Stomach (tissue), 9 donors: ENCODE results near the gene FMN1. TPM values are rescaled to one million over a fixed set of nuclear protein-coding genes. Genes with fewer than 3 reads are reported as not detected.

Experiments
- DNase-seq, 2 donors: peaks; one replicate each; pipeline versions ENCODE4 v3.0.0 to v3.0.0-alpha.2; 2013 to 2019
- H3K27ac ChIP-seq, 5 donors: fragments of 200-600 bp in 4 of 5; sonication (generic) in 4 of 5; one replicate each; pipeline ENCODE4 v1.5.1; 2013 to 2019; ENCODE audit warnings: mild to moderate bottlenecking in 1 of 5, moderate library complexity in 1 of 5
- H3K27me3 ChIP-seq, 3 donors: fragments of 200-600 bp; sonication (generic); one replicate each; pipeline ENCODE4 v1.5.1; 2017 to 2019; ENCODE audit warnings: mixed run types in 1 of 3
- H3K36me3 ChIP-seq, 4 donors: fragments of 200-600 bp; sonication (generic); 1 replicate in 3 of 4; 2 replicates in 1 of 4; pipeline ENCODE4 v1.5.1; 2016 to 2019
- H3K4me1 ChIP-seq, 4 donors: fragments of 200-600 bp; sonication (generic); one replicate each; pipeline ENCODE4 v1.5.1; 2016 to 2019
- H3K4me3 ChIP-seq, 4 donors: fragments of 200-600 bp; sonication (generic) in 3 of 4; one replicate each; pipeline ENCODE4 v1.5.1; 2016 to 2019; ENCODE audit warnings: mild to moderate bottlenecking in 1 of 4
- H3K9me3 ChIP-seq, 4 donors: fragments of 200-600 bp; sonication (generic); one replicate each; pipeline ENCODE4 v1.5.1; 2016 to 2019
- CTCF ChIP-seq, 7 experiments: fragments of 450-650 bp in 4 of 7; fragments of 200-600 bp in 3 of 7; sonication (generic) in 3 of 7; IDR thresholded peaks; one replicate each; pipeline ENCODE4 v1.5.1; 2016 to 2019; ENCODE audit warnings: antibody characterized with exemption in 7 of 7, control low read depth in 2 of 7, mild to moderate bottlenecking in 1 of 7
- EP300 ChIP-seq: sonication (generic); formaldehyde crosslinking; IDR thresholded peaks from one replicate; pipeline ENCODE4 v1.6.1; 2017; ENCODE audit warnings: antibody characterized with exemption
- POLR2A ChIP-seq, 4 donors: fragments of 450-650 bp; IDR thresholded peaks; one replicate each; pipeline ENCODE4 v1.6.1; 2016; ENCODE audit warnings: antibody characterized with exemption in 4 of 4, control low read depth in 2 of 4, mild to moderate bottlenecking in 1 of 4, moderate library complexity in 1 of 4
- POLR2AphosphoS5 ChIP-seq, 3 donors: sonication (generic); formaldehyde crosslinking; IDR thresholded peaks; one replicate each; pipeline ENCODE4 v1.6.1; 2016; ENCODE audit warnings: antibody characterized with exemption in 3 of 3
- WGBS, 5 donors: extraction: QIAGEN DNeasy Blood & Tissue Kit in 3 of 5; methylation state at CpG; one replicate each; pipeline versions ENCODE4 v1.1.5 to v1.1.7; 2013 to 2018; 5-methylcytosine and 5-hydroxymethylcytosine counted together
- intact Hi-C: fragments of 100-400 bp; cut with DNase I; formaldehyde crosslinking; loops from one replicate; pipeline ENCODE4 v1.15.1; 2023; ENCODE audit warnings: low total_unique reads
- polyA plus RNA-seq, 3 donors: library from polyadenylated mRNA; stranded (reverse); fragments of 200-250 nt; gene quantifications; one replicate each; pipeline ENCODE4 v1.2.3, GENCODE V29; 2013
- total RNA-seq, 5 donors: library from RNA; depleted of rRNA; stranded (reverse); fragments of >200 nt; gene quantifications; one replicate each; pipeline versions ENCODE4 v1.1.0 to v1.2.3, GENCODE V29; 2014 to 2016
- donor health status: healthy with polysubstance abuse.
- donor health status: Bipolar disorder and iron deficiency.
- donor health status: healthy.

FMN1 gene
- total and polyA plus RNA-seq, 8 donors = 0.40 to 58.0 (median 22.9) TPM

- intact Hi-C loops = no loop called here
- no peaks in the 10 kb centered on the region for H3K4me1 ChIP-seq
- 53 to 76% (median 70%) methylated on average over 5 of the region's 5 CpGs for WGBS, 5 donors
- H3K27me3 ChIP-seq = no peaks in the 10 kb centered on the region
- no peaks in the 10 kb centered on the region for H3K36me3 ChIP-seq
- TF ChIP-seq POLR2AphosphoS5 (IDR thresholded peaks at IDR 0.05) (no peak), EP300 (no peak), POLR2A (IDR thresholded peaks at IDR 0.05) (no peak), CTCF (IDR thresholded peaks at IDR 0.05) (no peak)
- H3K27ac ChIP-seq = no peak overlapping the region
- no peak for DNase-seq
- no peaks in the 10 kb centered on the region for H3K9me3 ChIP-seq
- H3K4me3 ChIP-seq = no peak overlapping the region
Measured at GRCh38 chr15:33135355-33135781, 59.1 kb downstream of the FMN1 start.

GRCh38 chr15:33132722-33133345 is 61.7 kb downstream of the FMN1 start:
- no peaks in the 10 kb centered on the region for H3K4me1 ChIP-seq
- 70 to 76% (median 72%) methylated on average over 3 of the region's 3 CpGs for WGBS, 5 donors

GRCh38 chr15:33132233-33132580 is 62.3 kb downstream of the FMN1 start:
- intact Hi-C loops = no loop called here
- no peak for TF ChIP-seq POLR2AphosphoS5 (IDR thresholded peaks at IDR 0.05)
- H3K27ac ChIP-seq = no peak overlapping the region

More at GRCh38 chr15:33132722-33133345, 61.7 kb downstream of the FMN1 start:
- Histone ChIP-seq H3K36me3 (no peaks in the 10 kb centered on the region), H3K27ac (no peak overlapping the region), H3K27me3 (no peaks in the 10 kb centered on the region), H3K9me3 (no peaks in the 10 kb centered on the region), H3K4me3 (no peak overlapping the region)
- peak in 5 of 7 experiments; percentile 28 to 59 (median 47) for TF ChIP-seq CTCF (IDR thresholded peaks at IDR 0.05)
- no peak for TF ChIP-seq POLR2A (IDR thresholded peaks at IDR 0.05)
- peak in 1 of 2 donors; percentile 84 for DNase-seq
- intact Hi-C loops = no loop called here

GRCh38 chr15:33131552-33132232 is 62.8 kb downstream of the FMN1 start:
- Histone ChIP-seq H3K27ac (no peak overlapping the region), H3K9me3 (no peaks in the 10 kb centered on the region), H3K36me3 (no peaks in the 10 kb centered on the region), H3K4me3 (no peak overlapping the region), H3K27me3 (no peaks in the 10 kb centered on the region), H3K4me1 (peaks cover 1 to 4% (median 3%) of the 10 kb centered on the region in 4 donors)
- peak in 1 of 2 donors; percentile 31 for DNase-seq
- whole genome bisulfite sequencing, 5 donors = 55 to 59% (median 56%) methylated on average over 4 of the region's 4 CpGs
- TF ChIP-seq EP300 (no peak), POLR2A (IDR thresholded peaks at IDR 0.05) (no peak), CTCF (IDR thresholded peaks at IDR 0.05) (no peak), POLR2AphosphoS5 (IDR thresholded peaks at IDR 0.05) (no peak)
- intact Hi-C loops = no loop called here

More at GRCh38 chr15:33132233-33132580, 62.3 kb downstream of the FMN1 start:
- WGBS, 5 donors = 53 to 61% (median 57%) methylated on average over 3 of the region's 3 CpGs
- Histone ChIP-seq H3K4me1 (no peaks in the 10 kb centered on the region), H3K27me3 (no peaks in the 10 kb centered on the region), H3K4me3 (no peak overlapping the region), H3K36me3 (no peaks in the 10 kb centered on the region), H3K9me3 (no peaks in the 10 kb centered on the region)
- no peak for DNase-seq
